ENCODE data around the gene TRIM23. TPM values are rescaled to one million over a fixed set of nuclear protein-coding genes. Genes with fewer than 3 reads are reported as not detected.
"Not testable (repeated sequence)": the region's sequence is repeated elsewhere in the genome, so short reads cannot be mapped to it uniquely, and the experiment has no call there.

TRIM23 gene
- 13.4 TPM for total RNA-seq
- long read RNA-seq, full-length matches to known transcripts, result 3 of 5 reads
- long read RNA-seq, partial matches to known transcripts, result 1 of 5 reads
- long read RNA-seq, other reads (novel, unspliced or antisense), result 1 of 5 reads

DNA sequence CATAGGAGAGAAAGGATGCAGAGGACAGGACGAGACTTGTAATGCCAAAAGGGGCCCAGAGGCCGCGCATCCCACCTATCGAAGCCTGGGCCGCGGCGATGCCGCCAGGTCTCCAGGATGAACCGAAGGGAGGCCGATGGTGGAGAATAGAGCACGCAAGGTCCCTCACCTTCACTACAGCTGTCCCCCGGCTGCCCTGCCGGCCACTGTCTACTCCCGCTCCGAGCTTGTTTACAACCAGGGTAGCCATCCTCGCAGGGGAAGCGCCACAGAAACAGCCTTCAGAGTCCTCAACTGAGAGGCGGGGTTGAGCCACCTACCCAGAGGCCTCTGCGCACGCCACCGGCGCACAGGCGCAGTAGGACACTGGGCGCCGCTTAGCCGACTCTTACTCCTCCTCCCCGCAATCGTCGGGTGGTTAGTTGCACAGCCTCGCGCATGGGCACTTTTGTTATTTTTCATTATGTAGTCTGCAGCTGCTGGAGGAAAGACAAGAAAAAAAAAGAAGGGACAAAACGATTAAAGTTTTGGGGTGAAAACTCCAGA lies at the start of gene TRIM23:
Gene TRIM23 (minus strand): TSS at position 309 of the 546 bp plus-strand sequence. CDS start 59 bp downstream, at position 250.
- peak; percentile 96 for DNase-seq (ENCODE audit: low spot score)

DNA sequence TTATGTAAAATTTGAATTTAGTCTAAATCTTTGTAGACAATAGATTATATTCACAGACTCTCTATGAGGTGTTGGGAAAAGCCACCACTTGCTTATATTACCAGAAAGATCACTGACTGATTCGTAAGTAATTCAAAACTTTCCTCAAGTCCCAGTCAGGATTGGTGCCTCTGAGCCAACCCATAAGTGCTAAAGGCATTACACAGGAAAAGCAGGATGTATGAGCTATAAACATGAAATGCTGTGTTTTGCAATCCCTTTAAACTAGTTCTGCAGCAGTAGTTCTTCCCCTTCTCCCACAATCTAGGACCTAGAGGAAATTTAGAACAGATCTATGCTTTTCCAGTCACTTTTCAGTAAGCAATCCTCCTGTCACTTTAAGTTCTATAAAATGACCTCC lies 48.7 kb upstream of the TRIM23 start:
- no peak for DNase-seq (ENCODE audit: low spot score)

DNA sequence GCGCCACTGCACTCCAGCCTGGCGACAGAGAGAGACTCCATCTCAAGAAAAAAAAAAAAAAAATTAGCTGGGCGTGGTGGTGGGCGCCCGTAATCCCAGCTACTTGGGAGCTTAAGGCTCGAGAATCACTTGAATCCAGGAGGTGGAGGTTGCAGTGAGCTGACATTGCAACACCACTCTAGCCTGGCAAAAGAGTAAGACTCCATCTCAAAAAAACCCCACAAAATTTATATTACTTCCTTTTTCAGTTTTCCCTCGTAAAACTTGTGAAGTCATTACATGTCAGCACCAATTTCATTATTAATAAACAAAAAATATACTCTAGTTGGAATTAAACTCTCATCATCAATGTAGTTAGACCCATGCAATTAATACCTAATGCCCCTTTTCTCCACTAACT lies 44.6 kb upstream of the TRIM23 start:
- no peak for DNase-seq (ENCODE audit: low spot score)

DNA sequence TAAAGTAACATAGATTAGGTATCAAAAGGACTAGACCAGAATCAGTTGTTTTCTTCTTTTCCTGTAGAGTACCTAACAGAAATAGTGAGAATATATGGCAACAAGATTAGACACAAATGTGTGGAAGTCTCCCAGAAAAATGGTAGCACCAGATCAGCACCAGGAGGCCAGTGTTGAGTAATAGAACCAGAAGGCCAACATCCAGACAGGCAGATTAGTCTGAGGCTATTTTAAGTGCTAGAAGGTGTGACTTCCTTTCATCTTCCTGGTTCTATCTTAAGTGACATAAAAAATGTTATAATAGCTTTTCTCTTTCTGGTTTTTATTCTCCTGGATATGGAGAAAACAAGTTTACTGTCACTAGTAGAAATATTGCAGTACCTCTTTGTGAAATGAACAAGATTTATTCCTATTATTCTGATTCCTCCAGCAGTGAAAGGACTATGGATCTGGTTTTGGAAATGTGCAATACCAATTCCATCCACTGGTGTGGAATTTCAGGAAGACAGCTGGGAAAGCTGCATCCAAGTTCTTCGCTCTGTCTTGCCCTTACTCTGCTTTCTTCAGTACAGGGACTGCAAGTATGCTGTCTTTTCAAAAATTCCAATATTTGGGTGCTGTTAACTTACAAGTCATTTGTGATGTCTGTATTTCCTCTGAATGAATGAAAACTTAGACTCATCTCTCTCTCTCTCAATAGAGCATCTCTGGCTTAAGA lies 39.8 kb upstream of the TRIM23 start:
- DNase-seq (ENCODE audit: low spot score), result no peak

DNA sequence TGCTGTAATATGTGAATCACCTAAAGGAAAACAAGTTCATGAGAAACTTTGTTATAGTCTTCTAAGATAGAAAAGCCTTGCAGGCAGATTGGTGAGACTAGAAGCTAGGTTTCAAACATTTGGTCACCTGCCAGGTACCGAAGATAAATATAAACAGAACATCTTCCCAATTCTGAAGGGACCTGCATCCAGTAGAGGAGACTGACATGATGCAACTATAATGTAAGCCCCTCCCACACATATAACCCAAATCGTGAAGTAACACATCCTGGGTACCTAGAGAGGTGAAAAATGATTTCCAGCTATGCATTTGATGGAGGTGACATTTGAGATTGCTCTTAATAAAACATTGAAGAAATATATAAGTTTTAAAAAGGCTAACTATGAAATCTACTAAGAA lies 30.6 kb upstream of the TRIM23 start:
- DNase-seq (ENCODE audit: low spot score), result no peak

DNA sequence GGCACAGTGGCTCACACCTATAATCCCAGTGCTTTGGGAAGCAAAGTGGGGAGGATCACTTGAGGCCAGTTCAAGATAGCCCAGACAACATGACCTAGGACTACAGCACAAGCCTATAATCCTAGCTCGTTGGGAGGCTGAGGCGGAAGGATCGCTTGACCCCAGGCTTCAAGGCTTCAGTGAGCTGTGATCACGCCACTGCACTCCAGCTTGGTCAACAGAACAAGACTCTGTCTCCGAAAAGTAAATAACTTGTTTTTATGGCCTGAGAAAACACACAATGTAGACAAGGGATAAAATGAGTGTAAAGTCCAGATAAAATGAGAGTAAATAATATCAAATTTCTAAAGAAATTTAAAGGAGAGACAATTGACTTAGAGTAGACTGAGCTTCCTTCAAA lies 27.0 kb upstream of the TRIM23 start:
- DNase-seq (ENCODE audit: low spot score), result no peak

DNA sequence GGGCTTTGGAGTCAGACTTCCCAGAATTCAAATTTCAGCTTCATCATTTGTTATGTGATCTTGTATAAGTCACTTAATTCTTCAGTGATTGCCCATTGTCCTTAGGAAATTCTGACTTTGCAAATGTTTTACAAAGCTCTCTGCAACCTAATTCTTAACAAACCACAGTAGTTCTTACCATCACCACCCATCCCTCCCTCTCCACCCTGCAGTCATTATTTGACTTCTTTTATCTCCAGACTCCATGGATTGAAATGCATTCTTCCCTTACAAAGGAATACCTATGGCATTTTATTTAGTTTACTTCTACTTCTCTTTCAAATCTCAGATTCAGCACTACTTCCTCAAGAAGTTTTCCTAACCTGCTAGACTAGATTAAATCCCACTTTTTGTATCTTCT lies 23.8 kb upstream of the TRIM23 start:
- DNase-seq (ENCODE audit: low spot score), result no peak

DNA sequence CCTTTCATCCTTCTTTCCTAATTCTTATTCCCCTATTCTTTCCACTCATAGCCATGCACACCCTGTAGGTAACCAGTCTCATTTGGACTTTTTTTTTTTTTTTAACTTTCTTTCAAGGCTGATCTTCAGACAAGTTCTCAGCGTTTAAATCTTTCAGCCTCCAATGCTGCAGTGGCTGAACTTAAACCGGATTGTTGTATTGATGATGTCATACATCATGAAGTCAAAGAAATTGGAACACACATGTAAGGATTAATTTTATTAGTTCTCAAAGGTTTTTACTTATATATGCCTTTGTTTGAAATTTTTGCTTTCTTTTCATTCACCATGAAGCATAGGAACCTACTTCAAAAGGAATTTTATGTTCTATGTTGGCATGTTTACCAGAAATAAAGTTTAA lies 22.8 kb upstream of the TRIM23 start:
- DNase-seq (ENCODE audit: low spot score), result no peak

DNA sequence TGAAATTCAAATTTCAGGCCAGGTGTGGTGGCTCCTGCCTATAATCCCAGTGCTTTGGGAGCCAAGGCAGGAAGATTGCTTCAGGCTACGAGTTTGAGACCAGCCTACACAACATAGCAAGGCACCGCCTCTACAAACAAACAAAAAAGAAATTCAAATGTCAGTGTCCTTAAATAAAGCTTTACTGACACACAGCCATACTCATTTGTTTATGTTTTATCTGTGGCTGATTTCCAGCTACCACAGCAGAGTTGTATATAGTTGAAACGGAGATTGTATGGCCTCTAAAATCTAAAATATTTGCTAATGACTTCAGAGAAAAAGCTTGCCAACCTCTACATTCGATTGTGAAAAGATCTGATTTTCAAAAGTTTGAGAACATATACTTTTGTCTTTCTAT lies 16.1 kb upstream of the TRIM23 start:
- DNase-seq (ENCODE audit: low spot score), result no peak

DNA sequence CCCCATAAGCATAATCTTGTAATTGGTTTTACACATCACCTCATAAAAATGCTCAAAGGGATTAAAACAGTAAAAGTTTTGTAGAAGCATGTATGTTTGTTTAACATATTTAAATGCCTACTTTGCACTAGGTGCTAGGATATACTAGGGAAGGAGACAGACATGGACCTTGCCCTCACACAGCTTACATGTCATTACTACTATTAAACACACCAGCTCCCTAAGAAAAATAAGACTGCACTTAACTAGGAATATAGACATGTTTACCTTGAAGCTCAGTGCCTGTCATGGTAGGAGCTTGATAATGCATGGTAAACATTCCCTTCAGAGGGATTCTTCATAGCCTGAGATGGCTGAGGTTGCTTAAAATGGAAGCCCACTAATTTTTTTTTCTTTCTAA lies 6.8 kb upstream of the TRIM23 start:
- no peak for DNase-seq (ENCODE audit: low spot score)

DNA sequence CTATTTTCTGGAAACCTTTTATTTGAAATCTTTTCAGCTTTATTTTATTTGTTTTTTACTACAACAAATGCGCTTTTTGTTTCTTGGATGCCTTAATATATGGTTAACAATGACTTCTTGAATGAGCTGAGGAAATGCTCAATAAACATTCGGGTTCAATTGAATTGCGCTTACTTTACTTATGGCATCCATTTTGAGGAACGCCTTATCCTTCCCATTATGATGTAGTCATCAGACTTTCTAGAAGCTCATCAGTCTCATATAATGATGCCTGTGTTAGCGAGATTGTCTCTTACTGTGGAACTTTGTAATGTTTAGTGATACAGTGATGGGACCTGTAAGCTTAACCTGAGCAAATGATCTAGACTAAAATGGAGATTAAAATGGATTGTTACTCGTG lies 1.6 kb upstream of the TRIM23 start:
- no peak for DNase-seq (ENCODE audit: low spot score)

DNA sequence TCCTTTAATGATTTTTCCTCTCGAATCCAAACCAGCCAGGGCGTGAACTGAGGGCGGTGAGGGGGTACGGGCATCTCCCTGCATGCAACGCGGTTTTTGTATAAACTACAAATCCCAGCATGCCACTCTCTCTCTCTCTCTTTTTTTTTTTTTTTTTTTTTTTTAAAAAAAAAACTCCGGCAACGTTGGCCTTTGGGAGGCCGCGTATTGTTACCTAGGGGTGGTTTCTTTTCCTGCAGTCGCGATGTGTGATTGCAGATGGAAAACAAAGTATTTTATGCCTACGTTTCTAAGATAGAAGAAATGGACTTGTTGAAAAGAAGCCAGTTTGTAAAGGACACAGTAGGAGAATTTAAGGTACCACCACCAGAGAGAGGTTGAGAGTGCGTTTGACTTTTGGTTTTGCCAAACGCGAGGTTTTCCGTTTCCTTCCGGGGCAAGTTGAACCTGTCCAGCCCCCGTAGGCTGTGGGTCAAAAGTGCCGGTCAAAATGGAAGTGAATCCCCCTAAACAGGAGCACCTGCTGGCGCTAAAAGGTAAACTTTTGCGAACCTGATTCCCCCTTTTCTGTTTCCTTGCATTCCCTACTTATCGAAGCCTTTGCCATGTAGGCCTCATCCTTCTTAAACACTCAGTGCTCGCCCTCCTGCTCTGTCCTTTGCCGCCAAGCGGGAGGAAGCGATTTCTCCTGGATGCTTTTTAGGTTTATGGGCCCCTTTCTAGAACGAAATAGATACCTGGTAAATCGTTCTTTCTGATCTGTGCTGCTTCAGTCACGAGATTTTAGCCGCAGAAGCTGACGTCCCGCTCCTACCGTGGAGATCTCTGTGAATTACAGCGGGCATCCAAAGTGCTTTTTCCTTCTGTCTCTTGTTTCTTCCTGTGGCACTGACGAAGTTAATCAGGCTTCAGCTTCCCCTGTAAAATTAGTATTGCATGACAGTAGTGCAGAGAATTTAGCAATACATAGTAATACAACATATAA lies 730 bp upstream of the TRIM23 start, which contains the start of the genes SHLD3 and TRAPPC13:
Gene SHLD3 (plus strand): TSS at position 457 of the 985 bp plus-strand sequence. CDS start 4,561 bp downstream, outside the sequence.
Gene TRAPPC13 (plus strand): TSS at position 457 of the 985 bp plus-strand sequence. CDS start 34 bp downstream, at position 491.
- DNase-seq (ENCODE audit: low spot score), result peak; percentile 91

DNA sequence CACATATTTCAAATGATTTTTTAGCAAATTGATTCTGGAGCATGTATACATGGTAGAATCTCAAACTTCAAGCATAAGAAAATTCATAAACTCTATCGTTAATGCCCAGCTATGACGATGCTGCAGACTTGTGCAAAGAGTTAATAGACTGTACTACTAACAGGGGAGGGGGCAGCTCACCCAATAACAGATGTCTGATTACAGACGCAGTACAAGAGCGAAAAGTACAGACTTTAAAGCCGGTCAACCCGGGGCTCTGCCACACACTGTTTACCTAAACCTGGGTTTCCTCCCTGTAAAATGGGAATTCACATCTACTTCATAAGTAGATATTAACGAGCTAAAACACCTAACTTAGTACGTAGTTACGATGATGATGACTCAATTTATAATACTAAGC lies 651 bp downstream of the TRIM23 start:
- no peak for DNase-seq (ENCODE audit: low spot score)

DNA sequence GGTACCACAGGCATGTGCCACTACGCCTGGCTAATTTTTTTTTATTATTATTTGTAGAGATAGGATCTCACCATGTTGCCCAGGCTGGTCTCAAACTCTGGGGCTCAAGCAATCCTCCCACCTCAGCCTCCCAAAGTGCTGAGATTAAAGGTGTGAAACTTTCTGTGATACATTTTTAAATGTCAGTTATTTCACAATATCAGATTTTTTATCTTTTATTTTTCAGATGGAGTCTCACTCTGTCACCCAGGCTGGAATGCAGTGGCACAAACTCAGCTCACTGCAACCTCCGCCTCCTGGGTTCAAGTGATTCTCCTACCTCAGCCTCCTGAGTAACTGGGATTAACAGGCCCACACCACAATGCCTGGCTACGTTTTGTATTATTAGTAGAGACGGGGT lies 2.2 kb downstream of the TRIM23 start:
- DNase-seq (ENCODE audit: low spot score), result not testable (repeated sequence)

DNA sequence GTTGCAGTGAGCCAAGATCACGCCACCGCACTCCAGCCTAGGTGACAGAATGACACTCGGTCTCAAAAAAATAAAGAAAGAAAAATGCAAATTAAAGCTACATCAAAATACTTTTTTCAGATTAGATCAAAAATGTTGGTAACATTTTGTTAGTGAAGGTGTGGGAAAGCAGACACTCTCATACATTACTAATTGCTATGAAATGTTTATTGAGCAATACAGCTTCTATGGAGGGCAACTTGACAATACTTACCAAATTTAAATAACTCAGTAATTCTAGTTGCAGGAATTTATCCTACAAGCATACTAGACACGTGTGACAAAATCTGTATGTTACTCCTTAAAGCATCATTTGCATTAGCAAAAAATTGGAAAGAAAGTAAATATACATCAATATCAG lies 4.1 kb downstream of the TRIM23 start:
- no peak for DNase-seq (ENCODE audit: low spot score)

DNA sequence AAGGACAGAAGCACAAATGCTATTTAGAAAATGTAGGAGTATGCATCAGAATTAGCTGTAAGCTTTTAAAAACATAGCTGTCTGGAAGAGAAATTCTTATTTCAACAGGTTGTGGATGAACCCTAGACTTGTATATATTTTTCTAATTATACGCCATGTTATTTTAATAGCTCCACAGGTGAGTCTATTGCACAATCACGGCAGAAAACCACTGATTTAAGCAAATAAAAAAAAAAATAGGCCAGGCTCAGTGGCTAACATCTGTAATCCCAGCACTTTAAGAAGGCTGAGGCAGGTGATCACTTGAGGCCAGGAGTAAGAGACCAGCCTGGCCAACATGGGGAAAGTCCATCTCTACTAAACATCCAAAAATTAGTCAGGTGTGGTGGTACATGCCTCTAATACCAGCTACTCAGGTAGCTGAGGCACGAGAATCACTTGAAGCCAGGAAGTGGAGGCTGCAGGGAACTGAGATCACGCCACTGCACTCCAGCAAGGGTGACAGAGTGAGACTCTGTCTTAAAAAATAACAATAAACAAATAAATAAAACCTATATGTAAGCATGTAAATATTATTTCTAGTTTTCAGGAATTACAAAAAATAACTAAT lies 11.7 kb downstream of the TRIM23 start:
- DNase-seq (ENCODE audit: low spot score), result no peak

DNA sequence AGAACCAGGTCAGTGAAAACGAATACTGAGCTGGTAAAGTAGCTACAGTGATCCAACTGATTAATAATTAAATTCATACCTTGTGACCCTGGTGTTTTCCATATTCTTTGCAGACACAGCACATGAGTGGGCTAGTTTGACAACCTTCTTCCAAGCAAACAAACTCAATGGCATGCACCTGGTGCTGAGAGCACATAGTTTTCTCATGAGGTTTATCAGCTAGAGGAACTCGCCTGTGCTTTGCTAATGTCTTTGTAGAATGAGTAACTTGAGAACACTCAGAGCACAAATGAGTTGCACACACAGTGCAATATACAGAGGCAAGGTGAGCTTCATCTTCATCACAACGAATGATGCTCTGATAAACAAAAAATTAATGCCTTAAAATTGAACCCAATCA lies 12.6 kb downstream of the TRIM23 start:
- DNase-seq (ENCODE audit: low spot score), result no peak

DNA sequence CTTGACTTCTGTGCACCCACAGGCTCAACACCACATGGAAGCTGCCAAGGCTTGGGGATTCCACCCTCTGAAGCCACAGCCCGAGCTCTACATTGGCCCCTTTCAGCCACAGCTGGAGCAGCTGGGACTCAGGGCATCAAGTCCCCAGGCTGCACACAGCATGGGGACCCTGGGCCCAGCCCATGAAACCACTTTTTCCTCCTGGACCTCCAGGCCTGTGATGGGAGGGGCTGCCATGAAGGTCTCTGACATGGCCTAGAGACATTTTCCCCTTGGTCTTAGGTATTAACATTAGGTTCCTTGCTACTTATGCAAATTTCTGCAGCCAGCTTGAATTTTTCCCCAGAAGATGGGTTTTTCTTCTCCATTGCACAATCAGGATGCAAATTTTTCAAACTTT lies 22.4 kb downstream of the TRIM23 start:
- DNase-seq (ENCODE audit: low spot score), result not testable (repeated sequence)

DNA sequence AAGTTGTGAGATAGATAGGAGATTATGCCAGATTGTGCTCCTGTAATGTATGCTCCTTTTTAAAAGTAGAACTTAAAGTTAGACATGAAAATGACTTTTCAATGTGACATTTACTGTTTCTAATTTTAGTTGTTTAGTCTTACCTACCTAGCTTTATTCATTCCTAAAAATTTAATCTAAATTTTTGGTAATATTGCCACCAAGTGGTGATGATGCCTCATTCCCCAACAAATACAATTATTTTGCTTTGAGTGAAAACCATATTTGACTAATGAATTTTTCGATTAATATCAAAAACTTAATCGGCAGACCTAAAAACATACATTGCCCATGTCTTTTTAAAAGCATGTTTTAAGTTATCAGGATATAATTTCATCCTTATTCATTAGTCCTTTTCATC lies 35.4 kb downstream of the TRIM23 start:
- DNase-seq (ENCODE audit: low spot score), result no peak

DNA sequence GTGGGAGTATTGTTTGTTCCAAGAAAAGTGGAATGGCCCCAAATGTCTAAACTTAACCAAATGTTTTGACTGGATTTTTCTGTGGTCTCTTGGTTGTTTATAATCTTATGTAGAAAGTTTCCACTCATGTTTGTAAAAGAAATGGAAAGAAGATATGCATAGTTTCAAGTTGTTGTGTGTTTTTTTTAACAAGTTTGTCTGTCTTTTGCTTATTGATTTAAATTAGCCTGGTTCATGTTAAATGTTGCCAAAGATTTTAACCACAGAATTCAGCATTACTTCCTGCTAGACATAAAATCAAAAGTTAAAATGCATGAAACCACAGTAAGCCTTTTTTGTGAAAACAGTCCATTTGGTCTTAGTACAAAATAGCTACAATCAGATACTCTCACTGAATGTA lies 47.0 kb downstream of the TRIM23 start:
- DNase-seq (ENCODE audit: low spot score), result no peak

DNA sequence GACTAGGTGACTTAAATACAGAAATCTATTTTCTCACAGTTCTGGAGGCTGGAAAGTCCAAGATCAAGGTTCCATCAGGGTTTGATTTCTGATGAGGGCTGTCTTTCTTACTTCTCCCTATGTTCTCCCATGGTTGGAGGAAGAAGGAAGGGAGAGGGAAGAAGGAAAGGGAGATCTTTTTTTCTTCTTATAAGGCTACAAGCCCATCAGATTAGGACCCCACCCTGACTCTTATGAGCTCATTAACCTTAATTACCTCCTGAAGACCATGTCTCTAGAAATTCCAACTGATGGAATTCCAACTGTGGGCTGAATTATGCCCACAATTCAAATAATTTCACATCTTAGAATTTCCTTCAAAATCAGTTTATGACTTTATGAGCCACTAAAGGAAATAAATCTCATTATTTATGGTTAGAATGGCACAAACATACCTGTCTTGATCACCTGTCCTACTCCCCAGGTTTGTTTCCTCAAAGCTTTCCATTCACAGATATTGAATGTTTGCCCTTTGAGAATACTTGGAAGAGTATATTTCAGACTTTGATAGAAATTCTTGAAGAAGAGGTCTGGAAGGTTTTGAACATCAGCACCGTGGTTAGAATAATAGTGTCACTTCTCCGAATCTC lies 53.4 kb downstream of the TRIM23 start:
- no peak for DNase-seq (ENCODE audit: low spot score)

All from mesenteric fat pad (tissue), 1 donor.